Sigmoid colon (tissue), 3 donors: ENCODE results near the gene TMEM108.

Source experiments
- CTCF ChIP-seq, 4 experiments: fragments of 450-650 bp in 3 of 4; fragments of 200-600 bp in 1 of 4; IDR thresholded peaks; one replicate each; pipeline ENCODE4 v1.5.1; 2016 to 2019; ENCODE audit warnings: antibody characterized with exemption in 4 of 4, mild to moderate bottlenecking in 3 of 4, moderate library complexity in 2 of 4
- POLR2A ChIP-seq, 2 donors: fragments of 450-650 bp; IDR thresholded peaks; one replicate each; pipeline ENCODE4 v1.6.1; 2016; ENCODE audit warnings: antibody characterized with exemption in 2 of 2, mild to moderate bottlenecking in 2 of 2, moderate library complexity in 2 of 2

DNA sequence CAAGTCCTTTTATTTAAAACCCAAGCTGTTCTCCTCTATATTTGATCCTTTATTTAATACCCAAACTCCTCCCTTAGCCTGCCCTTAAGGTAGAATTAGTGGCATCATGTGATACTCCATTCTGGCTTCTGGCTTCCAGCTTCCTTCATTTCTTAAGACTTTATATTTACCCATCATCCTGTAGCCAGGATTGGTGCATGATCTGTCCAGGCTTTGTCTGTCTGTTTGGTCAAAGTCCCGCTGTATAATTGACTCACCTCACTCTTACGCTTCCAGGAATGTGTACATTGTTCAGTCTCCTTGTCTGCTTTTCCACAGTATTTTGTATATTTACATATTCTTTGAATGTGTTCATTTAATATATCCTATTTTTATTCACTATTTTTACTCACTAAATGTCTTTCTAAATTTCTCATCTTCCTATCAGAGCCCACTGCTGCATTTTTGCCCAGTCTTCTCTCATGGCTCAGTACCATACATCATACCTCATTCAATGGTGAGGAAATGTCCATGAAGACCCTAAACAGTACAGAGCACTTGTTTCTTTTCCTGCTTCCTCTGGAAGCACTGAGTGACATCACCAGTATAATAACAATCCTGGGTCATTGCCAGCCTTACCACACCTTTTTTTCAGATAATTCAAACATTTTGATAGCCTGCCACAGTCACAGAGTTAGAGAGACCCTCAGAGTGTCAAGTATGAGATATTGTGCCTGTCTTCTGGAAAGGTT lies 31.5 kb downstream of the TMEM108 start:
- TF ChIP-seq CTCF (IDR thresholded peaks at IDR 0.05) (no peak), POLR2A (IDR thresholded peaks at IDR 0.05) (no peak)
